ENCODE data around the gene CMKLR1.

The CMKLR1 gene

GRCh38 chr12:108255252-108255602, 83.9 kb downstream of the CMKLR1 start:
- no peaks in the 10 kb centered on the region for H4K20me1 ChIP-seq (ENCODE audit: insufficient read depth, low read length)
- no peaks in the 10 kb centered on the region for H3K79me2 ChIP-seq (ENCODE audit: low read length)
- no peak overlapping the region for H3K4me2 ChIP-seq (ENCODE audit: low read depth, low read length)
- no peak for DNase-seq
- TF ChIP-seq EZH2 (optimal IDR thresholded peaks at IDR 0.05; ENCODE audit: low read depth, low read length) (no peak), CTCF (IDR thresholded peaks at IDR 0.05; ENCODE audit: low read length) (no peak), EZH2phosphoT487 (IDR thresholded peaks at IDR 0.05; ENCODE audit: low read length) (no peak)
- no peaks in the 10 kb centered on the region for H3K27me3 ChIP-seq (replicated peaks; ENCODE audit: insufficient read depth, low read length)
- no peaks in the 10 kb centered on the region for H3K36me3 ChIP-seq (replicated peaks; ENCODE audit: insufficient read depth, low read length)
- H3K9me2 ChIP-seq (replicated peaks; ENCODE audit: insufficient read depth, low read length) = no peaks in the 10 kb centered on the region
- no peak overlapping the region for H3K27ac ChIP-seq (ENCODE audit: low read length)
- no peak overlapping the region for H2AFZ ChIP-seq (ENCODE audit: low read length)
- no peaks in the 10 kb centered on the region for H3F3A ChIP-seq (ENCODE audit: insufficient read depth, low read length)
- H3K4me1 ChIP-seq (ENCODE audit: low read length) = no peaks in the 10 kb centered on the region
- no peaks in the 10 kb centered on the region for H3K9me3 ChIP-seq (replicated peaks; ENCODE audit: insufficient read depth, low read length)
- H3K4me3 ChIP-seq (ENCODE audit: low read length) = no peak overlapping the region
- no peak overlapping the region for H3K9ac ChIP-seq (ENCODE audit: low read length)

DNA sequence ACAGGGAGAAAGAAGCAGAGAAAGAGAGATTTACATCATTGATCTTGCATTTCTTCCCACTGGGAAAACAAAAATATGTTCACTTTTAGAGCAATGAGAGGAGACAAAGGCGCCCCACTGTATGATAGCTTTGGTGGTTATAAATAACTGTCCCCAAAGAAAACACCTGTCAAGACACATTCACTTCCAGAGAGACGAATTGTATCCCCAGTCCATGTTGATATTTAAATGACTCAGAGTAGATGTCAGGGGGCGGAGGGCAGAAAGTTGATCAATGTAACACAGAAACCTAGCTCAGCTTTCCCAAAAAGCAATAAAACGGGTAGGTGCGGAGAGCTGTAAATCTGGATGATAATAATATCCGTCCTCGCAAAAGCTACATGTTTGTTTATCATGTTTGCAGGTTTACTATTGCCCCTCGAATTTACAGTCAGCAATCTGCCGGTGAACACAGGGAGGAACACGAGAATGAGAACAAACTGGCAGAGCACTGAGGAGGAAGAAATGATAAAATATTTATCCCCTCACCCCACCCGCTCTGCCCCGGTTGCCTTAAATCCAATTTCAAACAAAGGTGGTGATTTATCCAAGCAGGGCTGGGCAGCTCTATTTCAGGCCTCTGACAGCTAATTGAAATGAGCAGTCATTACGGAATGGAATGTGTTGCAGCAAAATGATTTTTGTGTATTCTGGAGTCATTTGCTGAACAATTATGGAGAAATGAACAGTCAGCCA, 84.4 kb downstream of the CMKLR1 start:
- Histone ChIP-seq H3K9ac (ENCODE audit: low read length) (no peak overlapping the region), H3K27me3 (replicated peaks; ENCODE audit: insufficient read depth, low read length) (no peaks in the 10 kb centered on the region), H3K4me2 (ENCODE audit: low read depth, low read length) (no peak overlapping the region), H3F3A (ENCODE audit: insufficient read depth, low read length) (no peaks in the 10 kb centered on the region), H3K79me2 (ENCODE audit: low read length) (no peaks in the 10 kb centered on the region), H2AFZ (ENCODE audit: low read length) (no peak overlapping the region), H3K9me2 (replicated peaks; ENCODE audit: insufficient read depth, low read length) (no peaks in the 10 kb centered on the region), H3K9me3 (replicated peaks; ENCODE audit: insufficient read depth, low read length) (no peaks in the 10 kb centered on the region), H3K4me1 (ENCODE audit: low read length) (no peaks in the 10 kb centered on the region), H3K4me3 (ENCODE audit: low read length) (no peak overlapping the region), H3K27ac (ENCODE audit: low read length) (no peak overlapping the region), H3K36me3 (replicated peaks; ENCODE audit: insufficient read depth, low read length) (no peaks in the 10 kb centered on the region), H4K20me1 (ENCODE audit: insufficient read depth, low read length) (no peaks in the 10 kb centered on the region)
- DNase-seq = no peak
- TF ChIP-seq EZH2phosphoT487 (IDR thresholded peaks at IDR 0.05; ENCODE audit: low read length) = no peak
- TF ChIP-seq EZH2 (optimal IDR thresholded peaks at IDR 0.05; ENCODE audit: low read depth, low read length) = no peak
- TF ChIP-seq CTCF (IDR thresholded peaks at IDR 0.05; ENCODE audit: low read length) = no peak

GRCh38 chr12:108254030-108254429, 85.1 kb downstream of the CMKLR1 start:
- Histone ChIP-seq H3K4me1 (ENCODE audit: low read length) (no peaks in the 10 kb centered on the region), H2AFZ (ENCODE audit: low read length) (no peak overlapping the region), H3K36me3 (replicated peaks; ENCODE audit: insufficient read depth, low read length) (no peaks in the 10 kb centered on the region), H3K27me3 (replicated peaks; ENCODE audit: insufficient read depth, low read length) (no peaks in the 10 kb centered on the region), H3K9ac (ENCODE audit: low read length) (no peak overlapping the region), H4K20me1 (ENCODE audit: insufficient read depth, low read length) (no peaks in the 10 kb centered on the region), H3K4me2 (ENCODE audit: low read depth, low read length) (no peak overlapping the region), H3K27ac (ENCODE audit: low read length) (no peak overlapping the region), H3K4me3 (ENCODE audit: low read length) (no peak overlapping the region), H3K79me2 (ENCODE audit: low read length) (no peaks in the 10 kb centered on the region), H3F3A (ENCODE audit: insufficient read depth, low read length) (no peaks in the 10 kb centered on the region), H3K9me3 (replicated peaks; ENCODE audit: insufficient read depth, low read length) (no peaks in the 10 kb centered on the region), H3K9me2 (replicated peaks; ENCODE audit: insufficient read depth, low read length) (no peaks in the 10 kb centered on the region)
- no peak for DNase-seq
- TF ChIP-seq EZH2phosphoT487 (IDR thresholded peaks at IDR 0.05; ENCODE audit: low read length) = no peak
- no peak for TF ChIP-seq CTCF (IDR thresholded peaks at IDR 0.05; ENCODE audit: low read length)
- TF ChIP-seq EZH2 (optimal IDR thresholded peaks at IDR 0.05; ENCODE audit: low read depth, low read length) = no peak

Measured in MM.1S (cell line).